H1 (cell line): ENCODE data around the gene RYR3. TPM values are rescaled to one million over a fixed set of nuclear protein-coding genes. Genes with fewer than 3 reads are reported as not detected.

Experiments used
- HDAC6 ChIP-seq: IDR thresholded peaks from one replicate; pipeline ENCODE4 v1.7.1; 2012; ENCODE audit warnings: low read depth, mild to moderate bottlenecking, inconsistent platforms, low read length, moderate library complexity
- RAD21 ChIP-seq, 2 experiments: IDR thresholded peaks in 1 of 2; conservative IDR thresholded peaks in 1 of 2; 2 replicates each; pipeline ENCODE4 v1.6.1; 2011; ENCODE audit warnings: low read depth in 2 of 2, low read length in 2 of 2, improper control_type of control experiment in 1 of 2, inconsistent platforms in 1 of 2, mild to moderate bottlenecking in 1 of 2, moderate library complexity in 1 of 2
- polyA plus RNA-seq, 7 experiments: library from polyadenylated mRNA; depleted of rRNA in 3 of 7; stranded (reverse) in 5 of 7; unstranded in 2 of 7; fragments of >200 nt in 5 of 7; fragments of 200-250 nt in 2 of 7; gene quantifications; 1 replicate in 5 of 7; 2 replicates in 1 of 7; 4 replicates in 1 of 7; pipeline versions ENCODE4 v1.2.1 to v1.2.3, GENCODE V29; 2011 to 2013; ENCODE audit warnings: missing spikeins in 2 of 7, mixed read lengths in 2 of 7
- small RNA-seq: library from polyadenylated mRNA; stranded (forward); fragments of <200 nt; extraction: miRNeasy Mini kit (QIAGEN cat#:217004); gene quantifications from one replicate; pipeline ENCODE3, GENCODE V24; 2013; ENCODE audit not compliant: insufficient read depth
- total RNA-seq: library from RNA; stranded (reverse); fragmentation: NEBNext Ultra II Directional; extraction: Animal tissue kit (Norgen Biotek cat#: 25700); gene quantifications from 2 replicates; pipeline ENCODE4 v1.2.1, GENCODE V29; 2021

RYR3 gene
- total and polyA plus RNA-seq, 2 of the 8 experiments (the other 6 are each of a cell fraction or from before 2014, with no cell fraction given) = 0.33 to 3.4 TPM

- no peak for TF ChIP-seq RAD21 (IDR thresholded peaks at IDR 0.05 in 1 of 2, conservative IDR thresholded peaks at IDR 0.05 in 1 of 2; ENCODE audit: low read depth in 2 of 2, low read length in 2 of 2)
- no peak for TF ChIP-seq HDAC6
- TF ChIP-seq, all 59 proteins: peak for 0
These were observed 602.7 kb downstream of the RYR3 start (continued) for GRCh38 chr15:33913459-33913858.

Small RNA genes within 50 kb of the gene (small RNA-seq; reads per million reads assigned to genes)
- not detected for gene RF00019

Other genes starting within 250 kb of the RYR3 start
- 2.9 and 3.7 TPM in 2 replicates for gene FMN1, start 116.3 kb upstream of the RYR3 start, total RNA-seq
- gene FMN1, start 116.3 kb upstream of the RYR3 start, polyA plus RNA-seq (2011; rRNA removed) = 0.24 and 0.27 TPM in 2 replicates